Hindlimb muscle (tissue), 1 donor: ENCODE measurements around the gene ELF4. TPM values are rescaled to one million over a fixed set of nuclear protein-coding genes. Genes with fewer than 3 reads are reported as not detected.

ENCODE experiments used
- DNase-seq: peaks from one replicate; pipeline ENCODE4 v3.0.0-alpha.2; 2013
- polyA plus RNA-seq: library from polyadenylated mRNA; unstranded; fragments of 120-200 nt; gene quantifications from one replicate; pipeline ENCODE4 v1.2.1, GENCODE V29; 2013; ENCODE audit not compliant: insufficient read length

Gene ELF4
- polyA plus RNA-seq, 1 donor = 9.2 TPM

DNA sequence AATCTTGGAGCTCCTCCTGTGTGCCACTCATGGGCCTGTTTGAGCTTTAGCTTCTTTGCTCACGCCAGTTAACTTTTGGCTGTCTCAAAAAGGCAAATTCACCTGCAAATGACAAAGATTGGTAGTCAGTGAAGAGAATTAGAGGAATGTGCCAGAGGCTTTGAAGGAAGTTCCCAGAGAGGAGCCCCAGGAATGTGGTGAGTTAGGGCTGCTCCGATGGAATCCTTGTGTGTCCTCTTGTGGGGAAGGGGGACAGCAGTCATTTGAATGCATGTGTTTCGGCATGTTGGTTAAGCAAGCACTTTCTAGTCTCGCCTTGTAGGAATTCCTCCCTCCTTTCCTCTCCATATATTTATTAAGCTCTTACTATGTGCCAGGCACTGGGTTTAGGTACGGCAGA is 62.9 kb downstream of the ELF4 start:
- no peak for DNase-seq

GRCh38 chrX:130039847-130040246 is 70.5 kb downstream of the ELF4 start:
- no peak for DNase-seq

- DNase-seq = no peak
Observed at GRCh38 chrX:130034178-130034577, 76.1 kb downstream of the ELF4 start.

GRCh38 chrX:130032552-130032951 is 77.7 kb downstream of the ELF4 start:
- DNase-seq = no peak

DNA sequence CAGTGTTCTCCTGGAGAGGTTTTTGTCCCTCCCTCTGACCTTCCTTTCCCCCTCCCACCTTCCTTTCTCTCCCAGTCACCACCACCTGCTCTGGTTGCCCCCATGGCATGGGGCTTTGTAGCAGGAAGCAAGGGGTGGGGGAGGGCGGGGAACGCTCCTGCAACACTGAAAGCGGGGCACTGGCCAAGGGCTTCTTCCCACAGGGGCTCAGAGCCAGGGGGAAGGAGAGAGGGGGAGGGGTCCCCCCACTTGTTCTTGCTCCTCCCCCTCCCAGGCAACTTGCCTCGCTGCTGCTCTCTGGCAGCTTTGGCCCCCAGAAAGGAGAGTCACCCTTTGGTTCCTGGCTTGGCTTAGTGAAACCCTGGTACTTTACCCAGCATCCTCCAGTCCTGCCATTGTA is 79.5 kb downstream of the ELF4 start:
- DNase-seq = no peak

DNA sequence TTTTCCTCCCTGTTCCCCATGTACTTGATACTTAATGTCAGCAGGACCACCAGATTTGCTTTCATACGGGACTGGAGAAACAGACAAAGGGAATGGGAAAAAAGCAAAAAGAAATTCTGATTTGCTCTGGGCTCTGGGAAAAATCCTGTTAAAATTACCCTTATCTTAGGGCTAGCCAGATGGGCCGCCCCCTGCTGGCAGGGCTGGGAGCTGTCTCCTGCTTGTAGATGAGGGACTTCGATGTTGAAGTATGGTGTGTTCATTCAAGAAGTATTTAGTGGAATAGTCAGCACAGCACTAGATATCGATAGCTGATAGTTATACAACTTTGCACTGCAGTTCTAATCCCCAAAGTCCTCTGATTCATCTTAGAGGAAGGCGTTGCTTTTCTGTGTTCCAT is 82.1 kb downstream of the ELF4 start:
- DNase-seq = no peak

- DNase-seq = no peak
Observed at GRCh38 chrX:130027569-130027968, 82.7 kb downstream of the ELF4 start.

DNA sequence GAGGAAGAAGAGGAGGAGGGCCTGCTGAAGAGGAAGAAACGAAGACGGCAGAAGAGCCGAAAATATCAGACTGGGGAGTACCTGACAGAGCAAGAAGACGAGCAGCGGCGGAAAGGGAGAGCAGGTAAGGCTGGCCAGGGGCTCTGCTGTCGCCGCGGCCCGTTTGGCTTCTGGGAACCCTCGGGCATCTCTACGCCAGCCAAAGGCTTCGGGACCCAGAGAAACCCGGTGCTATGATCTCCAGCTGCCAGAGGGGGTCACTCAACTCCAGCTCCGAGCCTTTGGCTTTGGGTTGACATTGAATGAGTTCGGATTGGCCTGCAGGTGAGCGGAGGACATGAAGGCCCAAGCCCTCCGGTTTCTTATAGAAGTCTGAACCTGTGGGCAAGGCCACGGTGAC is 85.0 kb downstream of the ELF4 start:
- no peak for DNase-seq

GRCh38 chrX:130024127-130024526 is 86.2 kb downstream of the ELF4 start:
- DNase-seq = peak; percentile 50

DNA sequence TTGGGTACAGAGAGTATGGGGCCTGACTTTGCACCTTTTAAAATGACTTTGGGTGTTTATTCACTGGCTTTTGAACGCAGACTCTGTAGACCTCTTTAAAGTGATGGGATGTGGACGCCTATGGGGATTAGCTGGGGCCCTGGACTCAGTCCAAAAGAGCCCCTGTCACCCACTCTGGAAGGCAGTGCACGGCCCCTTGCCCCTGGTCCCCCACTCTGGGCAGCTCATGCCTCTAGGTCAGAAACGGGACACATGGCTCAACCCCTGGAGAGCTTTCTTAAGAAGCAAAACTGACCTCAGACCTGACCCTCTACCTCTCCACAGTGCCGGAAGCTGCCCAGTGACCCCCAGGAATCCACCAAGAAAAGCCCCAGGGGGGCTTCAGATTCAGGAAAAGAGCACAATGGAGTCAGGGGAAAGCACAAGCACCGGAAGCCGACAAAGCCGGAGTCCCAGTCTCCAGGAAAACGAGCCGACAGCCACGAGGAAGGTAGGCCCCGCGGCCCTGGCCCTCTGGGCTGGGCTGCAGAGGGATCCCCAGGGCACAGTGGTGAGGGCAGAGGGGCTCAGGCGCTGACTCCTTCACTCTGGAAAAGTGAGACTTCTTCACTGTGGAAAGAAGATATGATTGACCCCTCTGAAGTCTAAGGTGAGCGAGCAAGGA is 89.5 kb downstream of the ELF4 start:
- DNase-seq = no peak

- DNase-seq = no peak
Observed at GRCh38 chrX:130018143-130018542, 92.2 kb downstream of the ELF4 start.

DNA sequence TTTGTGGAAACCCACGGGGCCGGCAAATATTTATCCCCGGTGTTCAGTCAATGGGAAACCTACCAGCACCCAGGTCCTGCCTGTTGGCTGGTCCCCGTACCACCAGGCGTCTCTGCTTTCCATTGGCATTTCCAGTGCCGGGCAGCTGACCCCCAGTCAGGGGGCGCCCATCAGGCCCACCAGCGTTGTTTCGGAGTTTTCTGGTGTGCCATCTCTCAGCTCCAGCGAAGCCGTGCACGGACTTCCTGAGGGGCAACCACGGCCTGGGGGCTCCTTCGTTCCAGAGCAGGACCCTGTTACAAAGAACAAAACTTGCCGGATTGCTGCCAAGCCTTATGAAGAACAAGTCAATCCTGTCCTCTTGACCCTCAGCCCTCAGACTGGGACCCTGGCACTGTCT is 95.1 kb downstream of the ELF4 start:
- DNase-seq = no peak

Other genes starting within 250 kb of the ELF4 start
- 24.1 TPM for gene UTP14A, start 204.3 kb downstream of the ELF4 start, polyA plus RNA-seq
- 21.0 TPM for gene BCORL1, start 127.9 kb downstream of the ELF4 start, polyA plus RNA-seq
- gene AIFM1, start 55.3 kb upstream of the ELF4 start, polyA plus RNA-seq = 20.9 TPM
- gene RAB33A, start 61.5 kb upstream of the ELF4 start, polyA plus RNA-seq = 0.36 TPM
- gene ZNF280C, start 158.4 kb upstream of the ELF4 start, polyA plus RNA-seq = 5.6 TPM
- 9.4 TPM for gene SLC25A14, start 229.4 kb upstream of the ELF4 start, polyA plus RNA-seq